NCI-H226 (cell line): ENCODE measurements around the gene PAM.

Source experiments
- DNase-seq: peaks from one replicate; pipeline ENCODE4 v3.0.0-alpha.2; 2015

Gene PAM

DNA sequence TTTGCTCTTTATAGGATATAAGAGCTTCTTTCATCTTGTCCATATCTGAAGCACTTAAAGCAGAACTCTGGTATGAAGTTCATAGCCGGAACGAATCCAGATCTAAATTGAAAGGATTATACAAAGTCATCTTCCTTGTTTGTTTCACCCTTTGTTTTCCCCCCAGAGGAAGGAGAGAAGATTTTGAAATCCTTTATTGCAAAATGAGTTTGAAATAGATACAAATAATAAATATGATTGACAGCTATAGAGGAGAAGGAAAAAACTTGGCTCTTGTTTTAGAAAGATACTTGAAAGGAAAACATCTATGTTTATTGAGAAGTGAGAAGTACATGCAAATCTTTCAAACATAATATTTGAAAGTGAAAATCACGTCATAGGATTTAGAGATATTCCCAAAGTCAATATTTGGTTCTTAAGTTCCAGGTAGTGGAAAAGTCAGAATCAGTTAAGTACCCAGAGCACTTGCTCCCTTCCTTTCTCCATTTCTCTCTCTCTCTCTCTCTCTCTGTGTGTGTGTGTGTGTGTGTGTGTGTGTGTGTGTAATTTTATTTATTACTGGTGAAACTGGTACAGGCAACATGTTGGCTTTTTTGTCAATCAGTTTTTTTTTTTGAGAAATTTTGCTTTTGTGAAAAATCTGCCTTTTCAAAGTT lies 27.2 kb downstream of the PAM start:
- no peak for DNase-seq

DNA sequence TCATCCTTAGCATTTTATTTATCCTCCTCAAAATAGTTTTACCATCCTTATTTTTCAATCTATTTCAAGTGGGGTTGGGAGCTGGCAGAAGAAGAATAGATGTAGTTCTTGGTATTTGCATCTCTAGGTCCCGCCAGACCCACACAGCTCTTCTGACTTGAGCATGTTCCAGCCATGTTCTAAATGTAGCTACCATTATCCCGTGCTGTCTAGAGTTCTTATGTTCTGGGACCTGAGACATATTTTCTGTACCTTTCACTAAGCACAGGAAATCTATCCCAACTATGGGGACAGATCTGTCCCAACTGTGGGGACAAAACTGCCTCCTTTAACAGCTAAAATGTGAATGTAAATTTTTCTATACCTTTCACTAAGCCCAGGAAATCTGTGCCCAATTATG lies 32.0 kb downstream of the PAM start:
- no peak for DNase-seq

DNA sequence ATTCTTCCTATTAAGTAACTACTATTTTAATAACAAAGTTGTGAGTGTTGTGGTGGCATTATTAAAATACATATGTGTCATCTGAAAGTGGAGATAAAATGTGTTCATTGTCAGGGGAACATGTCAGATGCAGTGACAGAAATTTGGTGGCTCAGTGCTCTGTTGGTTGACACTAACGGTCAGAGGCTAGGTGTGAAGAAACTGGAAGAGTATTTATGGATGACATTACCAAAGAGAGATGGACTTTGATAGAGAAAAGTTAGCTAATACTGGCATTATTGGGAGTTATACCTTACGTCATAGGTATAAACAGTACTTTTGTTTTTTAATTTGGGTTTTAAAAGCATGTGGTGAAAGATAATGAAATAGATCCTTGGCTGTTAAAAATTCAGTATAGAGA lies 33.7 kb downstream of the PAM start:
- no peak for DNase-seq

- no peak for DNase-seq
These were observed 34.4 kb downstream of the PAM start for GRCh38 chr5:102789469-102789868.

DNA sequence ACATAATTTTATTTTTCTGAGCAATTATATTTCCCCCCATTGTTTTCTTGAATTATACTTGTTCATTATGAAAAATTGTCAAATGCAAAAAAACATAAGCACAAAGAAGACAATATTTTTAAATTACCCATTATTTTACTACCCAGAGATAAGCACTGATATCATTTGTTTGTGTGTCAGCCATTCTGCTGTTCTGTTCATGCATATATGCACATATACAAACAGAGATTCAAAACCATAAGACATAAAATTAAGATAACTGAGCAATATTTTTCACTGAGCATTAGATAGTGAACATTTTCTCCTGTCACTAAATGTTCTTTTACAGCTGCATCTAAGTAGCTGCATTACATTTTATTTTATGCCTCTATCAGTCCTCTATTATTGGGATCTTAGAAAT lies 35.6 kb downstream of the PAM start:
- no peak for DNase-seq

DNA sequence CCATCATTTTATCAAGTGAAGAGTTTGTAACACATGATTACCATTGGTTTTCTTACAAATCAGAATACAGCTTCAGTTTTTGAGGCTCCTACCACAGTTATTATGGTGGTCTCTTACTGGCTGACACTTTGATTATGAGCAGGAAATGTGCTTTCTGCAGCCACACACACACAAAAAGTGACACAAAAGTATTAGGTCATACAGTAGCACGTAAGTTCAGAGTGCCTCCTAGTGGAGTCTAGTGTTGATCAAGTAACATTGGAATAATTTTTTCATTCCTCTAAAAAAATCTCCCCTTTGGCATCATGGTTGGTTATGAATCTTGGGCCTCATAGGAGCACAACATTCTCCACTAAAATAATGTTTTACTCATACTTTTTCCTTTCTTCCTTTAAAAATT lies 37.6 kb downstream of the PAM start:
- DNase-seq, result no peak

DNA sequence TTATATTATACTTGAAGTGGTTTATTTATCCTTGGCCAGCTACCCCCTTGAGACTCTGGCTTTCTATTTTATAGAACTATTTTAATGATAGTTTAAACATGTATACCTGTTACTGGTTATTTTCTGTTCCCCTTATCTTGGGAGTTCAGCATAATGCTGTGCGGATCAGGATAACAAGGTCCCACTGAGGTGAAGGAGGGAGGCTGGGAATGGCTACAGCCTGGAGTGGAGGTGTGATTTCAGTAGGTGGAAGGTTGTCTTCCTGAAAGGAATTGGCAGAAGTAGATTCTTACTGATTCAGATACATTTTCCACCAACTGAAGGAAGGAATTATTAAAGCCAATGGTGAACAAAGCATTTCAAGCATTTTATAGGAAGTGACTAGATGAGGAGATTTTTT lies 38.9 kb downstream of the PAM start:
- no peak for DNase-seq

GRCh38 chr5:102794677-102795331 lies 39.7 kb downstream of the PAM start:
- DNase-seq, result no peak

DNA sequence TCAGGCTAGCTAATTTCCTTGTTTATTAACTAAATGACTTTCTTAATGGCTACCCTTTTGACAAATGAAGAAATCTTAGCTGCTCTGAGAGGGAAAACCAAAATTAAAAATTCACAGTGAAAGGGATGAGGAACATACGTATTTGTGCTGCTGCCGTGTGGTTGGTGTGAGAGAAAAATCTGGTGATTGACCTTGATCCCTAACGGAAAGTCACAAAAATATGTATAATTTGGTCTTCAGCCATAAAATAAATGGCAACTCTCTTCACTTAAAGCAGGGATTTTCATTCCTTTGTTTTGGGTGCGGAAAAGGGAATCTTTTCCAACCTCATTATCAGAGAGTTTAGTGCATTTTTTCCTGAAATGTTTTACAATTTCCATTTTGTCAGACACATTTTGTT lies 40.4 kb downstream of the PAM start:
- no peak for DNase-seq

- no peak for DNase-seq
These were observed 40.9 kb downstream of the PAM start for GRCh38 chr5:102796009-102796408.

GRCh38 chr5:102796498-102796897 lies 41.4 kb downstream of the PAM start:
- no peak for DNase-seq

GRCh38 chr5:102797322-102797884 lies 42.3 kb downstream of the PAM start:
- DNase-seq, result no peak

DNA sequence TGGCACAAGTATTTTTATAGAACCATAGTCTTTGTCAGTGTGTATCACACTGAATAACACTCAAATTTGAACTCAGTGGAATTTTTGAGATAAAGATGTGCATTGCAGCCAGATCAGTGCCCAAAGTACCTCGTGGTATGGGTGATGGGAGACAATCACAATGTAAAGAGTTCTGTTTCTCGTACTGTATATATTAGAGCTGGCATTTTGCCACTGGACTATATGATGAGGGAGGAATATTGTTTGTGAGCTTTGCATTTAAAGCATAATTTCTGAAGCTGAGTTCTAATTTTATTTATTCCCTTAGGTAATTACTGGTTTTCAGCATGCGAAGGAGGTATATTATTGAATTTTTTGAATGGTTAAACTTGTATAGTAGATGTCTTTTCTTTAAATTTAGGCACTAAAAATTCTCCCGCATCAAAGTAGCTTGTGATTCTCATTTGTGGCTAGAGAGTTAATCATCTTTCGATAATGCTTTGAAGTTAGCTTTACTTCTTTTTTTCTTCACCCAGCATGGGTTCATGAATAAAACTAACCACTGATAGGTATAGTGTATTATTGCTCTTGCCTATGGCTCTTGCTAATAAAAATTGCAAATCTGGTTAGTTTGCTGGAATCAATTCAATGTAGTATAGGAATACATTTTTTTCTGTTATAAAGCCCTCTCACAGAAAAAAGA lies 43.1 kb downstream of the PAM start:
- no peak for DNase-seq

GRCh38 chr5:102799017-102799416 lies 43.9 kb downstream of the PAM start:
- DNase-seq, result peak; percentile 10

GRCh38 chr5:102800427-102800826 lies 45.3 kb downstream of the PAM start:
- DNase-seq, result no peak

GRCh38 chr5:102801371-102801770 lies 46.3 kb downstream of the PAM start:
- DNase-seq, result no peak

GRCh38 chr5:102802708-102803458 lies 47.8 kb downstream of the PAM start:
- DNase-seq, result no peak

DNA sequence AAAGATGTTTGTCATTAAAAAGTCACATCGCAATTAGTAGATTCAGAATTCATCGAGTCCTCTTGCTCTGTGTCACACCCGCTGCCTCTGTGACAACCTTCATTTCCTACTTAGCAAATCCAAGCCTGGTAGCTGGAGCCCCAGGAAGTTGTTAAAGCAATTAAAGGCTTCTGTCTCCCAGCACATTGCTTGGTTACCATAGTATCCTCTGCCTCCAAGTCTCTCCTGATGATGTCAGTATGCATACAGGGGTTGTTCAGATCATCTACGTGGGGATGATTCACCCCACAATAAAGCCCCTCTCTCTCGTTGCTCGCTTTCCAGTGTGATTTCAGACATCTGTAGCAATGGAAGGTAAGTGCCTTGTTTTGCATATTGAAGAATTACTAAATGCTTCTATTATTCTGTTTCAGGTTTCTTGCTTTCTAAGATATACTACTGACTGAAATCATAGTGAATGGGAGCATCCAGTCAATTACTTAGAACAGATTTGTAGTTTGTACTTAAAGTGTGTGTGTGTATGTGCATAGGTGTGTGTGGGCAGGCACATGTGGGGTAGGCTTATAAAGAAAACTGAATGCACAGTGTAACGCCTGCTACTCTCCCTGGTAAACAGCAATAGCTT lies 52.9 kb downstream of the PAM start:
- DNase-seq, result no peak

DNA sequence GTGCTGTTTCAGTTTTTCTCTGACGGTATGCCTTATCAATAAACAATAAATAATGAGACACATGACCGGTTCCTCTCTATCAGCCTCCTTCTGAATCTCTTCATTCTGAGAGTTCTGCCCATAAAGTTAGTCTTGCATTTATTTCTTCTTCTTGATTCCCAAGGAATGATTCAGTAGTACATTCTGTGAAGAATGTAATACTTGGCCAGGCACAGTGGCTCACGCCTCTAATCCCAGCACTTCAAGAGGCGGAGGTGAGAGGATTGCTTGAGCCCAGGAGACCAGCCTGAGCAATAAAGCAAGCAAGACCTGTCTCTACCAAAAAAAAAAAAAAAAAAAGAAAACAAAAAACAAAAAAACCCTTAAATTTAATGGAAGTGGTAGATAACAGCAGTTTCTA lies 53.9 kb downstream of the PAM start:
- no peak for DNase-seq

- peak; percentile 16 for DNase-seq
These were observed 56.9 kb downstream of the PAM start for GRCh38 chr5:102811972-102812371.

DNA sequence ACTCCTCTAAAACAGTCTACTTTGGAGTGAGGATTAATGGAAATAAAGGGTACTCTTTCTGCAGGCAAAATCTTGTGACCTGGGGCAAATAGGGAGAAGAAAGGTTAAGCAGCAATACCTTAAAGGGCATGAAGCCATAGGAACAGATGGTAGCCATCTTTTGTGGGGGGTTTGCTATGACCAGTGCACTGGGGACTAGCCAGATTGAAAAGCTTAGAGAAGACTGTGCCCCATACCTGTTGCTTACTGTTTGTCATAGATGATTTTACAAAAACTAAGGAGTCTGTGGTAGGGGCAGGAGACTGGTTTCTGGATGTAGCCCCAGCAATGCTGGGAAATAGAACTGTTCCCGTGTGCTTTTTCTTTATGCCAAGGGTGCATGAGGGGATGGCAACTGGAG lies 58.6 kb downstream of the PAM start:
- no peak for DNase-seq

DNA sequence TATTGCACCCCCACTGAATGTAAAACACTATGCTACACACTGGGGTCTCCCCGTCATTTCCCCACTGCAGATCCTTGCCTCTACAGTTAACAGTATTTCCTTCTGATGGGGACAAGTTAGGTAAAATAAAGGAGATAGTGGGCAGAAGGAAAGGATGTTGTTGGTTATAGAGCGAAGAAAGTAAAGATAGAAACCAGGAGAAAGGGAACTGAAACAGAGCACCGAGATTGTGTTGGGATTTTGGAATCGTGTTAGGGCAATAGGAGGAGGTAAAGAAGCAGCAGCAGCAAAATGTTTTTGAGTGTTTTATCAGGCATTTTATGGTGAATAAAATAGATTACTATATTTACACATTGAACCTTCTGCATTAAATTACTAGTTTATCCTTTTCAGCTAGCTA lies 60.0 kb downstream of the PAM start:
- DNase-seq, result no peak
